ENCODE results near the gene SH2D3A.

The SH2D3A gene

DNA sequence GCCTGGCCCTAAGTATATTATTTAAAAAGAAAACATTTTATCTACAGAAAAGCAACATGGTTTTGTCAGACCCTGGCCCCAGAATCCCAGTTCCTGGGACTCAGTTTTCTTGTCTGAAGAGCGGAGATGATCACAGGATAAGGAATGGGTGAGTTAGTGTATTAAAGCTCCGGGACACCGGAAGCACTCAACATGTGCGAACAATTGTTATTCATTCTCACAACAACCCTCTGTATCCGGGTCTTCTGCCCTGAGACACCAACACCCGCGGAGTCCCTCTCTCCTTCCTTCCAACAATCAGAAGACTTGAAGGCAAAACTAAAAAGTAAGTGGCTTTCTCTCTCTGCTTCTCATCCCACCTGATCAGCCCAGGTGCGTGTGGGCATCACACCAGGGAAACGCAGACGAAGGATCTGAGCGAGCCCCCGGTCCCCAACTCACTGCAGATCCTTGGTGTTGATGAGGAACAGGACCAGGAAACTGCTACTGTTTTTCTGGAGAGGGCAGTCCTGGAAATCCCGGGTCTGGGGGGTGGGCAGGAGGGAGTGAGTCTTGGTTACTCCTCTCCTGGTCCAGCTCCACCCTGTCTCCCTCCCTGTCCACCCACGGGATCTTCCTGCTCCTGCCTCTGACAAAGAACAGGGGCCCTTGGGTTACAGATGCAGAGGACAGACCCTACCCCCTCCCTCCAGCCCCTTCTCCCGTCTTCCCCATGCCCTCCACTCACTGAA lies 31.9 kb downstream of the SH2D3A start:
- peaks cover 8% of the 10 kb centered on the region for H3K27me3 ChIP-seq
- peaks cover 46% of the 10 kb centered on the region for H3K36me3 ChIP-seq
- H3K9me3 ChIP-seq: no peaks in the 10 kb centered on the region
- peak overlapping the region; percentile 91 for H3K27ac ChIP-seq
- no peak overlapping the region for H3K4me3 ChIP-seq (ENCODE audit: low read depth in 1 of 2, low read length in 1 of 2)
- TF ChIP-seq, protein P1, sequence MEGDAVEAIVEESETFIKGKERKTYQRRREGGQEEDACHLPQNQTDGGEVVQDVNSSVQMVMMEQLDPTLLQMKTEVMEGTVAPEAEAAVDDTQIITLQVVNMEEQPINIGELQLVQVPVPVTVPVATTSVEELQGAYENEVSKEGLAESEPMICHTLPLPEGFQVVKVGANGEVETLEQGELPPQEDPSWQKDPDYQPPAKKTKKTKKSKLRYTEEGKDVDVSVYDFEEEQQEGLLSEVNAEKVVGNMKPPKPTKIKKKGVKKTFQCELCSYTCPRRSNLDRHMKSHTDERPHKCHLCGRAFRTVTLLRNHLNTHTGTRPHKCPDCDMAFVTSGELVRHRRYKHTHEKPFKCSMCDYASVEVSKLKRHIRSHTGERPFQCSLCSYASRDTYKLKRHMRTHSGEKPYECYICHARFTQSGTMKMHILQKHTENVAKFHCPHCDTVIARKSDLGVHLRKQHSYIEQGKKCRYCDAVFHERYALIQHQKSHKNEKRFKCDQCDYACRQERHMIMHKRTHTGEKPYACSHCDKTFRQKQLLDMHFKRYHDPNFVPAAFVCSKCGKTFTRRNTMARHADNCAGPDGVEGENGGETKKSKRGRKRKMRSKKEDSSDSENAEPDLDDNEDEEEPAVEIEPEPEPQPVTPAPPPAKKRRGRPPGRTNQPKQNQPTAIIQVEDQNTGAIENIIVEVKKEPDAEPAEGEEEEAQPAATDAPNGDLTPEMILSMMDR (IDR thresholded peaks at IDR 0.05): no peak
- H3K4me1 ChIP-seq (ENCODE audit: control insufficient read depth in 1 of 2, insufficient read depth in 1 of 2, low read depth in 1 of 2, low read length in 1 of 2): peaks cover 43 to 46% of the 10 kb centered on the region in 2 experiments

GRCh38 chr19:6734096-6734696 lies 33.0 kb downstream of the SH2D3A start:
- Histone ChIP-seq H3K27me3 (no peaks in the 10 kb centered on the region), H3K4me1 (ENCODE audit: control insufficient read depth in 1 of 2, insufficient read depth in 1 of 2, low read depth in 1 of 2, low read length in 1 of 2) (peaks cover 43 to 44% of the 10 kb centered on the region in 2 experiments), H3K9me3 (no peaks in the 10 kb centered on the region), H3K27ac (no peak overlapping the region), H3K36me3 (peaks cover 46% of the 10 kb centered on the region), H3K4me3 (ENCODE audit: low read depth in 1 of 2, low read length in 1 of 2) (no peak overlapping the region)
- TF ChIP-seq, protein P1 (IDR thresholded peaks at IDR 0.05): no peak

- Histone ChIP-seq H3K27me3 (no peaks in the 10 kb centered on the region), H3K36me3 (peaks cover 46% of the 10 kb centered on the region), H3K4me1 (ENCODE audit: control insufficient read depth in 1 of 2, insufficient read depth in 1 of 2, low read depth in 1 of 2, low read length in 1 of 2) (peaks cover 43 to 44% of the 10 kb centered on the region in 2 experiments), H3K9me3 (no peaks in the 10 kb centered on the region), H3K27ac (no peak overlapping the region), H3K4me3 (ENCODE audit: low read depth in 1 of 2, low read length in 1 of 2) (no peak overlapping the region)
- TF ChIP-seq, protein P1 (IDR thresholded peaks at IDR 0.05): no peak
These were observed 33.7 kb downstream of the SH2D3A start for GRCh38 chr19:6733338-6734095.

DNA sequence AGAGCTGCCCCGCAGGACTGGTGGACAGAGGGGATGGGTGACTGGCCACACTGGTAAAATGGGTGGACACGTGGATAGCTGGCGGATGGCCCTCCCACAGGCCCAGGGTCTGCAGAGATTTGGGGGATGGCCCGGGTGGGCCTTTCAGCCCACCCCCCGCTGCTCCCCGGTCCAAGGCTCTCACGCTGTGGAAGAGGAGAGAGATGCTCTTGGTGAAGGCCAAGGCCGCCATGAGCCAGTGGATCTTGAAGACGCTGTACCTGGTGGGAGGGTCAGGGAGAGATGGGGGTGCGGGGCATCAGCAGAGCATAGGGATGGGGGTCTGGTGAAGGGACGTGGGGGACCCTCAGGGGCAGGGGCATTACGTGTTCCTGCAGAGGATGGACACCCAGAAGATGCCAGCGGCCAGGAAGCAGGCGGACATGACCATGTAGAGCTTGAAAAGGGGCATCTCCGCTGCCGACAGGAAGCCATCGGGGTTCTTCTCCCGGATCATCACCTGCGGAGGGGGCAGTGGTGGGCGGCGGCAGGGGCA lies 34.4 kb downstream of the SH2D3A start:
- Histone ChIP-seq H3K4me3 (ENCODE audit: low read depth in 1 of 2, low read length in 1 of 2) (no peak overlapping the region), H3K27ac (no peak overlapping the region), H3K36me3 (peaks cover 46% of the 10 kb centered on the region), H3K27me3 (no peaks in the 10 kb centered on the region), H3K4me1 (ENCODE audit: control insufficient read depth in 1 of 2, insufficient read depth in 1 of 2, low read depth in 1 of 2, low read length in 1 of 2) (peaks cover 43 to 44% of the 10 kb centered on the region in 2 experiments), H3K9me3 (no peaks in the 10 kb centered on the region)
- TF ChIP-seq, protein P1 (IDR thresholded peaks at IDR 0.05): no peak

GRCh38 chr19:6731822-6732221 lies 35.4 kb downstream of the SH2D3A start:
- H3K36me3 ChIP-seq: peaks cover 46% of the 10 kb centered on the region
- H3K4me1 ChIP-seq (ENCODE audit: control insufficient read depth in 1 of 2, insufficient read depth in 1 of 2, low read depth in 1 of 2, low read length in 1 of 2): peaks cover 46% of the 10 kb centered on the region in 2 experiments
- TF ChIP-seq, protein P1 (IDR thresholded peaks at IDR 0.05): no peak
- H3K9me3 ChIP-seq: no peaks in the 10 kb centered on the region
- H3K27me3 ChIP-seq: no peaks in the 10 kb centered on the region
- no peak overlapping the region for H3K4me3 ChIP-seq (ENCODE audit: low read depth in 1 of 2, low read length in 1 of 2)
- no peak overlapping the region for H3K27ac ChIP-seq

Data from neutrophil (primary cell).